ENCODE results near the gene ARHGAP42. TPM values are rescaled to one million over a fixed set of nuclear protein-coding genes. Genes with fewer than 3 reads are reported as not detected.

Gene ARHGAP42
- total RNA-seq, 1 experiment from 2014 or later, result 39.1 TPM

DNA sequence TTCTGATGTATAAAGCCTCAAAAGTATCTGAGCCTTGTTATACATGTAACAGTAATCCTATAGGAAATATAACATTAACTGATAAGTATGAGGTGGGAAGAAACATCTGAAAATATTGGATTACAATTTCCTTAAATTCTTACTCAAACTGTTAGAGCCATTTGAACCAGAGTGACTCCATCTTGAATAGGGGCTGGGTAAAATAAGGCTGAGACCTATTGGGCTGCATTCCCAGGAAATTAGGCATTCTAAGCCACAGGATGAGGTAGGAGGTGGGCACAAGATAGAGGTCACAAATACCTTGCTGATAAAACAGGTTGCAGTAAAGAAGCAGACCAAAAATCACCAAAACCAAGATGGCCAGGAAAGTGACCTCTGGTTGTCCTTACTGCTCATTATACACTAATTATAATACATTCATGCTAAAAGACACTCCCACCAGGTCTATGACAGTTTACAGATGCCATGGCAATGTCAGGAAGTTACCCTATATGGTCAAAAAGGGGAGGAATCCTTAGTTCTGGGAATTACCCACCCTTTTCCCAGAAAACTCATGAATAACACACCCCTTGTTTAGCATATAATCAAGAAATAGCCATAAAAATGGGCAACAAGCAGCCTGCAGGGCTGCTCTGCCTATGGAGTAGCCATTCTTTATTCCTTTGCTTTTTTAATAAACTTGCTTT, 327.7 kb downstream of the ARHGAP42 start:
- Histone ChIP-seq H3T11ph (ENCODE audit: low read length) (no peak overlapping the region), H3K4ac (ENCODE audit: low read depth, low read length) (no peak overlapping the region), H2BK15ac (ENCODE audit: low read depth, low read length) (no peak overlapping the region), H3K23me2 (ENCODE audit: insufficient read length, low read depth, low read length, poor library complexity, severe bottlenecking) (no peaks in the 10 kb centered on the region), H3K79me2 (ENCODE audit: insufficient read depth, low read length) (no peaks in the 10 kb centered on the region), H3K4me1 (ENCODE audit: insufficient read depth, low read length) (no peaks in the 10 kb centered on the region), H3K79me1 (ENCODE audit: insufficient read depth, low read depth, low read length, poor library complexity, severe bottlenecking) (no peaks in the 10 kb centered on the region), H3K9me3 (ENCODE audit: control insufficient read depth, low read depth, low read length) (no peaks in the 10 kb centered on the region), H2BK120ac (ENCODE audit: low read depth, low read length, poor library complexity, severe bottlenecking) (no peak overlapping the region), H3K27ac (ENCODE audit: insufficient read length, low read depth, low read length) (no peak overlapping the region), H4K8ac (replicated peaks; ENCODE audit: insufficient read length, low read depth, low read length) (no peak overlapping the region), H2BK20ac (ENCODE audit: low read depth, low read length, poor library complexity, severe bottlenecking) (no peak overlapping the region), H4K91ac (ENCODE audit: insufficient read length, low read depth, low read length) (no peak overlapping the region), H2AK5ac (ENCODE audit: insufficient read length, low read length) (no peak overlapping the region), H3K9ac (ENCODE audit: extremely low read depth, insufficient read length, low read length) (no peak overlapping the region), H3K23ac (ENCODE audit: insufficient read length, low read depth, low read length) (no peak overlapping the region), H4K5ac (ENCODE audit: insufficient read length, low read depth, low read length) (no peak overlapping the region), H3K56ac (ENCODE audit: insufficient read length, low read depth, low read length) (no peak overlapping the region), H2BK12ac (ENCODE audit: insufficient read length, low read depth, low read length) (no peak overlapping the region), H2BK5ac (ENCODE audit: insufficient read length, low read length) (no peak overlapping the region), H3K4me2 (ENCODE audit: insufficient read depth, insufficient read length, low read length) (no peak overlapping the region), H3K18ac (ENCODE audit: insufficient read length, low read depth, low read length) (no peak overlapping the region), H3K14ac (ENCODE audit: insufficient read depth, low read length) (no peak overlapping the region), H2AFZ (ENCODE audit: low read length) (no peak overlapping the region), H3K27me3 (ENCODE audit: insufficient read depth, low read length) (no peaks in the 10 kb centered on the region), H4K20me1 (ENCODE audit: control insufficient read depth, insufficient read depth, insufficient read length) (no peaks in the 10 kb centered on the region)
- no peak overlapping the region for H3K4me3 Mint-ChIP-seq
- TF ChIP-seq, protein P1, sequence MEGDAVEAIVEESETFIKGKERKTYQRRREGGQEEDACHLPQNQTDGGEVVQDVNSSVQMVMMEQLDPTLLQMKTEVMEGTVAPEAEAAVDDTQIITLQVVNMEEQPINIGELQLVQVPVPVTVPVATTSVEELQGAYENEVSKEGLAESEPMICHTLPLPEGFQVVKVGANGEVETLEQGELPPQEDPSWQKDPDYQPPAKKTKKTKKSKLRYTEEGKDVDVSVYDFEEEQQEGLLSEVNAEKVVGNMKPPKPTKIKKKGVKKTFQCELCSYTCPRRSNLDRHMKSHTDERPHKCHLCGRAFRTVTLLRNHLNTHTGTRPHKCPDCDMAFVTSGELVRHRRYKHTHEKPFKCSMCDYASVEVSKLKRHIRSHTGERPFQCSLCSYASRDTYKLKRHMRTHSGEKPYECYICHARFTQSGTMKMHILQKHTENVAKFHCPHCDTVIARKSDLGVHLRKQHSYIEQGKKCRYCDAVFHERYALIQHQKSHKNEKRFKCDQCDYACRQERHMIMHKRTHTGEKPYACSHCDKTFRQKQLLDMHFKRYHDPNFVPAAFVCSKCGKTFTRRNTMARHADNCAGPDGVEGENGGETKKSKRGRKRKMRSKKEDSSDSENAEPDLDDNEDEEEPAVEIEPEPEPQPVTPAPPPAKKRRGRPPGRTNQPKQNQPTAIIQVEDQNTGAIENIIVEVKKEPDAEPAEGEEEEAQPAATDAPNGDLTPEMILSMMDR (conservative IDR thresholded peaks at IDR 0.05), result no peak
- DNase-seq, result no peak
- H3K4me1 Mint-ChIP-seq, result peaks cover 0 to 8% of the 10 kb centered on the region in 2 experiments; a peak in 1 of 4 replicates
- H3K36me3 Mint-ChIP-seq (ENCODE audit: insufficient read depth in 1 of 3, low read depth in 3 of 3), result no peaks in the 10 kb centered on the region; a peak in 1 of 7 replicates
- no peaks in the 10 kb centered on the region for H3K27me3 Mint-ChIP-seq (ENCODE audit: low read depth)
- no peak overlapping the region for H3K27ac Mint-ChIP-seq
- H3K9me3 Mint-ChIP-seq, result peaks cover 0 to 2% of the 10 kb centered on the region in 2 experiments; a peak in 1 of 5 replicates

Data from H9 (cell line).